ENCODE measurements around the gene DPEP1. TPM values are rescaled to one million over a fixed set of nuclear protein-coding genes. Genes with fewer than 3 reads are reported as not detected.

DPEP1 gene
- total and polyA plus RNA-seq, 2 donors (not counting 3 experiments of a cell fraction or from before 2014, with no cell fraction given), result 0.37 to 0.44 TPM

- H3K79me2 ChIP-seq (ENCODE audit: control insufficient read depth, insufficient read depth, low read length), result no peaks in the 10 kb centered on the region
- POLR2A ChIA-PET, result no interaction called here
- H4K20me1 ChIP-seq (replicated peaks; ENCODE audit: control insufficient read depth, extremely low read depth, insufficient read depth, low read length), result no peaks in the 10 kb centered on the region
- H3K9me1 ChIP-seq (replicated peaks; ENCODE audit: control insufficient read depth, extremely low read depth, insufficient read depth, low read length), result no peaks in the 10 kb centered on the region
- no peaks in the 10 kb centered on the region for H3K4me1 ChIP-seq (ENCODE audit: control insufficient read depth, extremely low read depth, insufficient read depth, low read length)
- intact Hi-C loops (cut with micrococcal nuclease) (no loop called here), dilution Hi-C loops (cut with MboI; ENCODE audit: extremely low pct_ligation_motif_present, low sequenced_read_pairs) (no loop called here)
- DNase-seq (ENCODE audit: low read depth, low spot score) (no peak), FAIRE-seq (no peak)
- H3K27me3 ChIP-seq (ENCODE audit: control insufficient read depth in 2 of 2, insufficient read depth in 2 of 2, low read length in 2 of 2), result no peaks in the 10 kb centered on the region
- no peak overlapping the region for H3K27ac ChIP-seq (ENCODE audit: insufficient read depth, low read depth, low read length)
- CTCF ChIA-PET, result interaction anchor here (4.8 kb wide), 1 partner anchor 29 kb away, joined by 28 read pairs; no protein-coding TSS in a partner anchor
- no TSS peak for BruUV-seq (replicated peaks)
- H3K4me2 ChIP-seq (ENCODE audit: insufficient read depth, low read length), result no peak overlapping the region
- H2AFZ ChIP-seq (ENCODE audit: low read depth, low read length), result no peak overlapping the region
- no peak overlapping the region for H3K4me3 ChIP-seq (replicated peaks in 1 of 3; ENCODE audit: insufficient read depth in 1 of 3, low read depth in 1 of 3, low read length in 3 of 3)
- TF ChIP-seq GATA2 (IDR thresholded peaks at IDR 0.05; ENCODE audit: insufficient read depth, insufficient read length, low read depth, low read length) (no peak), POLR2AphosphoS5 (IDR thresholded peaks at IDR 0.05; ENCODE audit: insufficient read depth, low read depth, low read length) (peak; percentile 19)
- no peaks in the 10 kb centered on the region for H3K9me3 ChIP-seq (replicated peaks; ENCODE audit: control insufficient read depth, insufficient read depth, low read length)
- peaks cover 4 to 26% of the 10 kb centered on the region in 2 experiments for H3K36me3 ChIP-seq (ENCODE audit: control insufficient read depth in 2 of 2, extremely low read depth in 1 of 2, insufficient read depth in 2 of 2, low read length in 2 of 2)
- H3K9ac ChIP-seq (replicated peaks; ENCODE audit: extremely low read depth, insufficient read depth, low read length), result no peak overlapping the region
Observed at GRCh38 chr16:89643769-89644300, 30.4 kb downstream of the DPEP1 start.

GRCh38 chr16:89645122-89645521 is 31.7 kb downstream of the DPEP1 start:
- Histone ChIP-seq H3K9me1 (replicated peaks; ENCODE audit: control insufficient read depth, extremely low read depth, insufficient read depth, low read length) (no peaks in the 10 kb centered on the region), H3K9me3 (replicated peaks; ENCODE audit: control insufficient read depth, insufficient read depth, low read length) (no peaks in the 10 kb centered on the region), H3K79me2 (ENCODE audit: control insufficient read depth, insufficient read depth, low read length) (no peaks in the 10 kb centered on the region), H2AFZ (ENCODE audit: low read depth, low read length) (no peak overlapping the region), H3K9ac (replicated peaks; ENCODE audit: extremely low read depth, insufficient read depth, low read length) (no peak overlapping the region), H3K36me3 (ENCODE audit: control insufficient read depth in 2 of 2, extremely low read depth in 1 of 2, insufficient read depth in 2 of 2, low read length in 2 of 2) (peaks cover 4 to 26% of the 10 kb centered on the region in 2 experiments), H3K27ac (ENCODE audit: insufficient read depth, low read depth, low read length) (no peak overlapping the region), H3K4me3 (replicated peaks in 1 of 3; ENCODE audit: insufficient read depth in 1 of 3, low read depth in 1 of 3, low read length in 3 of 3) (no peak overlapping the region), H3K27me3 (ENCODE audit: control insufficient read depth in 2 of 2, insufficient read depth in 2 of 2, low read length in 2 of 2) (no peaks in the 10 kb centered on the region), H3K4me2 (ENCODE audit: insufficient read depth, low read length) (no peak overlapping the region), H4K20me1 (replicated peaks; ENCODE audit: control insufficient read depth, extremely low read depth, insufficient read depth, low read length) (no peaks in the 10 kb centered on the region), H3K4me1 (ENCODE audit: control insufficient read depth, extremely low read depth, insufficient read depth, low read length) (no peaks in the 10 kb centered on the region)
- TSS peak; percentile 26 for BruUV-seq (replicated peaks)
- no peak for FAIRE-seq
- CTCF ChIA-PET, result no interaction called here
- POLR2A ChIA-PET, result no interaction called here
- DNase-seq (ENCODE audit: low read depth, low spot score), result no peak
- intact Hi-C loops (cut with micrococcal nuclease) (no loop called here), dilution Hi-C loops (cut with MboI; ENCODE audit: extremely low pct_ligation_motif_present, low sequenced_read_pairs) (no loop called here)
- TF ChIP-seq FOS (IDR thresholded peaks at IDR 0.05; ENCODE audit: borderline replicate concordance, insufficient read depth, low read length) (no peak), JUN (IDR thresholded peaks at IDR 0.05; ENCODE audit: borderline replicate concordance, insufficient read depth, insufficient read length, low read depth) (no peak), MAX (IDR thresholded peaks at IDR 0.05; ENCODE audit: insufficient read depth, insufficient read length) (no peak), MYC (IDR thresholded peaks at IDR 0.05; ENCODE audit: low read depth, low read length) (no peak), POLR2A (IDR thresholded peaks at IDR 0.05; ENCODE audit: low read depth, low read length) (no peak), CTCF (IDR thresholded peaks at IDR 0.05; ENCODE audit: extremely low read depth in 1 of 2, insufficient read depth in 1 of 2, low read depth in 1 of 2, low read length in 2 of 2) (no peak)

Measured in endothelial cell of umbilical vein (primary cell).